NCI-H146 treated with DMSO at 0.1 percent for 48 hours (cell line): ENCODE measurements around the gene NOXO1.
A peak's percentile ranks its signal among the peaks of the same experiment; 100 is the strongest.
"Not testable (repeated sequence)": the region's sequence is repeated elsewhere in the genome, so short reads cannot be mapped to it uniquely, and the experiment has no call there.

Experiments used
- DNase-seq: peaks from one replicate; lab custom pipeline; 2025; ENCODE audit not compliant: unreplicated experiment; lab: John Stamatoyannopoulos, UW

Gene NOXO1

GRCh38 chr16:1942810-1943726 lies 38.2 kb downstream of the NOXO1 start, which contains the start of gene MSRB1:
TSS of gene MSRB1 (minus strand) at chr16:1943199. CDS start at chr16:1943156, 43 bp downstream.
- DNase-seq = peak; percentile 99

- no peak for DNase-seq
Measured at GRCh38 chr16:1942047-1942809, 39.0 kb downstream of the NOXO1 start.

GRCh38 chr16:1941162-1942046 lies 39.9 kb downstream of the NOXO1 start:
- no peak for DNase-seq

GRCh38 chr16:1940273-1941161 lies 40.8 kb downstream of the NOXO1 start:
- no peak for DNase-seq

- not testable (repeated sequence) for DNase-seq
Measured at GRCh38 chr16:1939833-1940232, 41.4 kb downstream of the NOXO1 start.

- DNase-seq = no peak
Measured at GRCh38 chr16:1938910-1939309, 42.4 kb downstream of the NOXO1 start.

- DNase-seq = no peak
Measured at GRCh38 chr16:1938316-1938715, 43.0 kb downstream of the NOXO1 start.

- DNase-seq = no peak
Measured at GRCh38 chr16:1936945-1937479, 44.3 kb downstream of the NOXO1 start.

- no peak for DNase-seq
Measured at GRCh38 chr16:1933097-1933661, 48.1 kb downstream of the NOXO1 start.

- DNase-seq = no peak
Measured at GRCh38 chr16:1932050-1933028, 48.9 kb downstream of the NOXO1 start.

GRCh38 chr16:1930338-1930720 lies 50.9 kb downstream of the NOXO1 start:
- no peak for DNase-seq

- DNase-seq = peak; percentile 68
Measured at GRCh38 chr16:1929578-1930337, 51.5 kb downstream of the NOXO1 start.

- peak; percentile 40 for DNase-seq
Measured at GRCh38 chr16:1929105-1929504, 52.2 kb downstream of the NOXO1 start.
